ENCODE results near the gene DGKG.

GRCh38 chr3:186150041-186150830 lies 211.8 kb downstream of the DGKG start:
- TF ChIP-seq POLR2A (IDR thresholded peaks at IDR 0.05) = no peak
- TF ChIP-seq, protein P1, sequence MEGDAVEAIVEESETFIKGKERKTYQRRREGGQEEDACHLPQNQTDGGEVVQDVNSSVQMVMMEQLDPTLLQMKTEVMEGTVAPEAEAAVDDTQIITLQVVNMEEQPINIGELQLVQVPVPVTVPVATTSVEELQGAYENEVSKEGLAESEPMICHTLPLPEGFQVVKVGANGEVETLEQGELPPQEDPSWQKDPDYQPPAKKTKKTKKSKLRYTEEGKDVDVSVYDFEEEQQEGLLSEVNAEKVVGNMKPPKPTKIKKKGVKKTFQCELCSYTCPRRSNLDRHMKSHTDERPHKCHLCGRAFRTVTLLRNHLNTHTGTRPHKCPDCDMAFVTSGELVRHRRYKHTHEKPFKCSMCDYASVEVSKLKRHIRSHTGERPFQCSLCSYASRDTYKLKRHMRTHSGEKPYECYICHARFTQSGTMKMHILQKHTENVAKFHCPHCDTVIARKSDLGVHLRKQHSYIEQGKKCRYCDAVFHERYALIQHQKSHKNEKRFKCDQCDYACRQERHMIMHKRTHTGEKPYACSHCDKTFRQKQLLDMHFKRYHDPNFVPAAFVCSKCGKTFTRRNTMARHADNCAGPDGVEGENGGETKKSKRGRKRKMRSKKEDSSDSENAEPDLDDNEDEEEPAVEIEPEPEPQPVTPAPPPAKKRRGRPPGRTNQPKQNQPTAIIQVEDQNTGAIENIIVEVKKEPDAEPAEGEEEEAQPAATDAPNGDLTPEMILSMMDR (IDR thresholded peaks at IDR 0.05) = no peak
